Testis (tissue), 2 donors: ENCODE data around the gene IGFLR1.

Experiments used
- POLR2A ChIP-seq: fragments of 450-650 bp; IDR thresholded peaks from one replicate; pipeline ENCODE4 v1.6.1; 2017; ENCODE audit warnings: antibody characterized with exemption, mild to moderate bottlenecking, moderate library complexity
- TF ChIP-seq, protein P1 (sequence below), 3 experiments: fragments of 450-650 bp in 2 of 3; fragments of 200-600 bp in 1 of 3; sonication (generic) in 1 of 3; IDR thresholded peaks; one replicate each; pipeline ENCODE4 v1.5.1; 2016 to 2019; ENCODE audit warnings: antibody characterized with exemption in 3 of 3, mild to moderate bottlenecking in 2 of 3, moderate library complexity in 1 of 3

GRCh38 chr19:35725216-35725861, 16.9 kb downstream of the IGFLR1 start:
- TF ChIP-seq, protein P1, sequence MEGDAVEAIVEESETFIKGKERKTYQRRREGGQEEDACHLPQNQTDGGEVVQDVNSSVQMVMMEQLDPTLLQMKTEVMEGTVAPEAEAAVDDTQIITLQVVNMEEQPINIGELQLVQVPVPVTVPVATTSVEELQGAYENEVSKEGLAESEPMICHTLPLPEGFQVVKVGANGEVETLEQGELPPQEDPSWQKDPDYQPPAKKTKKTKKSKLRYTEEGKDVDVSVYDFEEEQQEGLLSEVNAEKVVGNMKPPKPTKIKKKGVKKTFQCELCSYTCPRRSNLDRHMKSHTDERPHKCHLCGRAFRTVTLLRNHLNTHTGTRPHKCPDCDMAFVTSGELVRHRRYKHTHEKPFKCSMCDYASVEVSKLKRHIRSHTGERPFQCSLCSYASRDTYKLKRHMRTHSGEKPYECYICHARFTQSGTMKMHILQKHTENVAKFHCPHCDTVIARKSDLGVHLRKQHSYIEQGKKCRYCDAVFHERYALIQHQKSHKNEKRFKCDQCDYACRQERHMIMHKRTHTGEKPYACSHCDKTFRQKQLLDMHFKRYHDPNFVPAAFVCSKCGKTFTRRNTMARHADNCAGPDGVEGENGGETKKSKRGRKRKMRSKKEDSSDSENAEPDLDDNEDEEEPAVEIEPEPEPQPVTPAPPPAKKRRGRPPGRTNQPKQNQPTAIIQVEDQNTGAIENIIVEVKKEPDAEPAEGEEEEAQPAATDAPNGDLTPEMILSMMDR (IDR thresholded peaks at IDR 0.05): no peak
- no peak for TF ChIP-seq POLR2A
